HEK293 (cell line): ENCODE measurements around the gene LDB2.

Experiments
- CTCF ChIA-PET: fragments of 350-600 bp; formaldehyde crosslinking; extraction: SDS; loops from one replicate; lab custom pipeline; 2021; ENCODE audit warnings: antibody characterized with exemption; lab: Yijun Ruan, JAX
- POLR2A ChIA-PET: fragments of 300-600 bp; formaldehyde crosslinking; extraction: SDS; loops from one replicate; lab custom pipeline; 2020; ENCODE audit warnings: antibody characterized with exemption, inconsistent platforms; lab: Yijun Ruan, JAX
- H3K27ac ChIP-seq: fragments of 200-500 bp; sonication (Bioruptor generic); 2 replicates; pipeline ENCODE4 v1.5.1; 2014; ENCODE audit warnings: low read depth, low read length, control low read depth, inconsistent platforms; ENCODE audit errors: extremely low read depth
- H3K36me3 ChIP-seq, 2 experiments: fragments of 200-500 bp in 1 of 2; sonication (Bioruptor generic) in 1 of 2; 1 replicate in 1 of 2; 2 replicates in 1 of 2; pipeline ENCODE4 v1.5.1; 2014 to 2017; ENCODE audit warnings: inconsistent platforms in 2 of 2, low read length in 2 of 2; ENCODE audit not compliant: control insufficient read depth in 2 of 2, insufficient read depth in 1 of 2
- H3K4me1 ChIP-seq: fragments of 200-500 bp; sonication (Bioruptor generic); 2 replicates; pipeline ENCODE4 v1.5.1; 2014; ENCODE audit warnings: mild to moderate bottlenecking, low read length, inconsistent platforms; ENCODE audit not compliant: control insufficient read depth, insufficient read depth
- H3K4me3 ChIP-seq: 2 replicates; pipeline ENCODE4 v1.5.1; 2011; ENCODE audit warnings: low read depth, mild to moderate bottlenecking, control low read depth, low read length, moderate library complexity
- H3K9me3 ChIP-seq: fragments of 200-500 bp; sonication (Bioruptor generic); 2 replicates; pipeline ENCODE4 v1.5.1; 2014; ENCODE audit warnings: low read depth, low read length, inconsistent platforms; ENCODE audit not compliant: control insufficient read depth, insufficient read depth
- BCL11A ChIP-seq: fragments of 450-650 bp; formaldehyde crosslinking; IDR thresholded peaks from 2 replicates; pipeline ENCODE4 v1.5.1; 2016; ENCODE audit warnings: low read depth, missing biosample characterization, missing genetic modification characterization
- ELK4 ChIP-seq: IDR thresholded peaks from 2 replicates; pipeline ENCODE4 v1.6.1; 2011; ENCODE audit warnings: mild to moderate bottlenecking, low read depth, low read length, borderline replicate concordance
- GFI1B ChIP-seq: fragments of 450-650 bp; formaldehyde crosslinking; IDR thresholded peaks from 2 replicates; pipeline ENCODE4 v1.5.1; 2016; ENCODE audit warnings: missing biosample characterization, missing genetic modification characterization
- KLF17 ChIP-seq: fragments of 450-650 bp; formaldehyde crosslinking; IDR thresholded peaks from 2 replicates; pipeline ENCODE4 v1.5.1; 2016; ENCODE audit warnings: missing biosample characterization, missing genetic modification characterization
- PATZ1 ChIP-seq: fragments of 450-650 bp; formaldehyde crosslinking; IDR thresholded peaks from 2 replicates; pipeline ENCODE4 v1.5.1; 2016; ENCODE audit warnings: missing biosample characterization, missing genetic modification characterization
- PBX3 ChIP-seq: sonication (generic); formaldehyde crosslinking; IDR thresholded peaks from 2 replicates; pipeline ENCODE4 v1.8.1; 2022; ENCODE audit warnings: mild to moderate bottlenecking, moderate library complexity, missing genetic modification reagents
- PRDM6 ChIP-seq: fragments of 450-650 bp; formaldehyde crosslinking; IDR thresholded peaks from 2 replicates; pipeline ENCODE4 v1.5.1; 2017; ENCODE audit warnings: missing biosample characterization, missing genetic modification characterization
- ZBTB17 ChIP-seq: fragments of 450-650 bp; formaldehyde crosslinking; IDR thresholded peaks from 2 replicates; pipeline ENCODE4 v1.5.1; 2016; ENCODE audit warnings: missing biosample characterization, missing genetic modification characterization
- ZBTB20 ChIP-seq: fragments of 450-650 bp; formaldehyde crosslinking; IDR thresholded peaks from 2 replicates; pipeline ENCODE4 v1.5.1; 2016; ENCODE audit warnings: missing biosample characterization, missing genetic modification characterization
- ZNF112 ChIP-seq: fragments of 450-650 bp; formaldehyde crosslinking; IDR thresholded peaks from 2 replicates; pipeline ENCODE4 v1.5.0; 2017; ENCODE audit warnings: missing biosample characterization, missing genetic modification characterization
- ZNF223 ChIP-seq: fragments of 450-650 bp; formaldehyde crosslinking; IDR thresholded peaks from 2 replicates; pipeline ENCODE4 v1.5.1; 2016; ENCODE audit warnings: missing biosample characterization, missing genetic modification characterization
- ZNF311 ChIP-seq: fragments of 450-650 bp; formaldehyde crosslinking; IDR thresholded peaks from 2 replicates; pipeline ENCODE4 v1.5.1; 2017; ENCODE audit warnings: missing biosample characterization, missing genetic modification characterization, borderline replicate concordance
- ZNF394 ChIP-seq: fragments of 450-650 bp; formaldehyde crosslinking; IDR thresholded peaks from 2 replicates; pipeline ENCODE4 v1.5.1; 2016; ENCODE audit warnings: missing biosample characterization, missing genetic modification characterization, mild to moderate bottlenecking, moderate library complexity, borderline replicate concordance
- ZNF514 ChIP-seq: fragments of 450-650 bp; formaldehyde crosslinking; IDR thresholded peaks from 2 replicates; pipeline ENCODE4 v1.5.1; 2016; ENCODE audit warnings: missing biosample characterization, missing genetic modification characterization
- ZNF664 ChIP-seq: fragments of 450-650 bp; formaldehyde crosslinking; IDR thresholded peaks from 2 replicates; pipeline ENCODE4 v1.5.1; 2016; ENCODE audit warnings: missing biosample characterization, missing genetic modification characterization
- ZNF747 ChIP-seq: fragments of 450-650 bp; formaldehyde crosslinking; IDR thresholded peaks from 2 replicates; pipeline ENCODE4 v1.5.1; 2016; ENCODE audit warnings: missing biosample characterization, missing genetic modification characterization
- ZNF768 ChIP-seq: fragments of 450-650 bp; formaldehyde crosslinking; IDR thresholded peaks from 2 replicates; pipeline ENCODE4 v1.5.1; 2018; ENCODE audit warnings: missing biosample characterization, mild to moderate bottlenecking, missing genetic modification characterization

LDB2 gene

GRCh38 chr4:16758816-16759215 lies 139.6 kb downstream of the LDB2 start:
- ChIA-PET POLR2A (no interaction called here), CTCF (no interaction called here)
- Histone ChIP-seq H3K27ac (no peak overlapping the region), H3K9me3 (no peaks in the 10 kb centered on the region), H3K36me3 (no peaks in the 10 kb centered on the region), H3K4me3 (no peak overlapping the region), H3K4me1 (no peaks in the 10 kb centered on the region)
- TF ChIP-seq PATZ1 (no peak), ZBTB20 (no peak), KLF17 (tag by site-specific recombination) (no peak), ZNF514 (tag by site-specific recombination) (no peak), ZBTB17 (no peak), ZNF311 (tag by site-specific recombination) (no peak), PBX3 (CRISPR knock-in tag) (no peak), ZNF223 (tag by site-specific recombination) (no peak), ZNF394 (tag by site-specific recombination) (no peak), BCL11A (tag by site-specific recombination) (no peak)

GRCh38 chr4:16758255-16758654 lies 140.2 kb downstream of the LDB2 start:
- no peaks in the 10 kb centered on the region for H3K4me1 ChIP-seq
- H3K9me3 ChIP-seq, result no peaks in the 10 kb centered on the region
- POLR2A ChIA-PET, result no interaction called here
- CTCF ChIA-PET, result no interaction called here
- TF ChIP-seq GFI1B (tag by site-specific recombination), result no peak
- TF ChIP-seq ELK4, result no peak
- TF ChIP-seq ZNF112 (tag by site-specific recombination), result no peak
- TF ChIP-seq ZNF747, result no peak
- no peak for TF ChIP-seq PRDM6 (tag by site-specific recombination)
- TF ChIP-seq ZNF664 (tag by site-specific recombination), result no peak
- no peak for TF ChIP-seq ZNF768 (tag by site-specific recombination)
- no peak overlapping the region for H3K4me3 ChIP-seq
- H3K36me3 ChIP-seq, result no peaks in the 10 kb centered on the region
- H3K27ac ChIP-seq, result no peak overlapping the region
